ENCODE data around the gene APPL2. TPM values are rescaled to one million over a fixed set of nuclear protein-coding genes. Genes with fewer than 3 reads are reported as not detected.
A peak's percentile ranks its signal among the peaks of the same experiment; 100 is the strongest.

APPL2 gene
- total RNA-seq, 1 experiment from 2014 or later: 16.1 TPM

GRCh38 chr12:105264771-105265170 is 28.8 kb upstream of the APPL2 start:
- TF ChIP-seq ZBTB21 (CRISPR knock-in tag; IDR thresholded peaks at IDR 0.05; ENCODE audit: borderline replicate concordance) (no peak), RORB (CRISPR knock-in tag; IDR thresholded peaks at IDR 0.05) (no peak), ZNF281 (CRISPR knock-in tag; IDR thresholded peaks at IDR 0.05) (no peak), IRF1 (CRISPR knock-in tag; IDR thresholded peaks at IDR 0.05) (no peak), TEAD4 (CRISPR knock-in tag; IDR thresholded peaks at IDR 0.05) (no peak), KAT7 (CRISPR knock-in tag; IDR thresholded peaks at IDR 0.05; ENCODE audit: borderline replicate concordance) (no peak), MYBL2 (CRISPR knock-in tag; IDR thresholded peaks at IDR 0.05) (no peak)
- ATAC-seq (no peak), DNase-seq (ENCODE audit: low spot score) (no peak)
- H3K9me3 Mint-ChIP-seq: no peaks in the 10 kb centered on the region
- CTCF ChIA-PET: no interaction called here
- no peak overlapping the region for H3K27ac Mint-ChIP-seq
- no peaks in the 10 kb centered on the region for H3K4me1 Mint-ChIP-seq
- H3K4me3 Mint-ChIP-seq: no peak overlapping the region
- no peaks in the 10 kb centered on the region for H3K36me3 Mint-ChIP-seq
- no peaks in the 10 kb centered on the region; the same call in 1 of the 2 replicates for H3K27me3 Mint-ChIP-seq (ENCODE audit: low read depth)
- POLR2A ChIA-PET: no interaction called here

GRCh38 chr12:105262461-105263184 is 26.6 kb upstream of the APPL2 start:
- ATAC-seq: peak; percentile 39
- Mint-ChIP-seq H3K27ac (no peak overlapping the region), H3K4me3 (no peak overlapping the region), H3K27me3 (ENCODE audit: low read depth) (no peaks in the 10 kb centered on the region; the same call in none of the 2 replicates), H3K4me1 (no peaks in the 10 kb centered on the region), H3K36me3 (no peaks in the 10 kb centered on the region), H3K9me3 (no peaks in the 10 kb centered on the region)
- DNase-seq (ENCODE audit: low spot score): no peak
- POLR2A ChIA-PET: no interaction called here
- TF ChIP-seq PRRX2 (CRISPR knock-in tag; IDR thresholded peaks at IDR 0.05): no peak
- no peak for TF ChIP-seq FOXK1 (CRISPR knock-in tag; IDR thresholded peaks at IDR 0.05)
- no peak for TF ChIP-seq CBFB (CRISPR knock-in tag; IDR thresholded peaks at IDR 0.05; ENCODE audit: low read depth)
- no peak for TF ChIP-seq ETV6 (CRISPR knock-in tag; IDR thresholded peaks at IDR 0.05)
- no peak for TF ChIP-seq JAZF1 (CRISPR knock-in tag; IDR thresholded peaks at IDR 0.05)
- TF ChIP-seq CDX4 (CRISPR knock-in tag; IDR thresholded peaks at IDR 0.05; ENCODE audit: borderline replicate concordance): no peak
- TF ChIP-seq SOX15 (CRISPR knock-in tag; IDR thresholded peaks at IDR 0.05): no peak
- TF ChIP-seq GRHL2 (CRISPR knock-in tag; IDR thresholded peaks at IDR 0.05; ENCODE audit: insufficient replicate concordance, severe bottlenecking): no peak
- no peak for TF ChIP-seq SMAD4 (CRISPR knock-in tag; IDR thresholded peaks at IDR 0.05)
- TF ChIP-seq STAT6 (CRISPR knock-in tag; conservative IDR thresholded peaks at IDR 0.05; ENCODE audit: low read depth): no peak
- no peak for TF ChIP-seq USF1 (CRISPR knock-in tag; IDR thresholded peaks at IDR 0.05)
- TF ChIP-seq FOXP4 (CRISPR knock-in tag; IDR thresholded peaks at IDR 0.05): no peak
- TF ChIP-seq ZBTB21 (CRISPR knock-in tag; IDR thresholded peaks at IDR 0.05; ENCODE audit: borderline replicate concordance): no peak
- TF ChIP-seq NR1H2 (CRISPR knock-in tag; IDR thresholded peaks at IDR 0.05): no peak
- no peak for TF ChIP-seq ELF4 (CRISPR knock-in tag; IDR thresholded peaks at IDR 0.05; ENCODE audit: low read depth)
- no peak for TF ChIP-seq NFATC4 (CRISPR knock-in tag; IDR thresholded peaks at IDR 0.05)
- TF ChIP-seq JUN (CRISPR knock-in tag; IDR thresholded peaks at IDR 0.05): no peak
- TF ChIP-seq E2F5 (CRISPR knock-in tag; IDR thresholded peaks at IDR 0.05): no peak
- CTCF ChIA-PET: interaction anchor here (1.4 kb wide), 1 partner anchor 67 kb away, joined by 3 read pairs; the partner anchor contains the start of gene C12orf75
